GM04504 (cell line): ENCODE data around the gene RBPJL.
A peak's percentile ranks its signal among the peaks of the same experiment; 100 is the strongest.
"Not testable (repeated sequence)": the region's sequence is repeated elsewhere in the genome, so short reads cannot be mapped to it uniquely, and the experiment has no call there.

ENCODE experiments used
- DNase-seq: peaks from one replicate; pipeline ENCODE4 v3.0.0-alpha.2; 2012; ENCODE audit warnings: low read depth

RBPJL gene

DNA sequence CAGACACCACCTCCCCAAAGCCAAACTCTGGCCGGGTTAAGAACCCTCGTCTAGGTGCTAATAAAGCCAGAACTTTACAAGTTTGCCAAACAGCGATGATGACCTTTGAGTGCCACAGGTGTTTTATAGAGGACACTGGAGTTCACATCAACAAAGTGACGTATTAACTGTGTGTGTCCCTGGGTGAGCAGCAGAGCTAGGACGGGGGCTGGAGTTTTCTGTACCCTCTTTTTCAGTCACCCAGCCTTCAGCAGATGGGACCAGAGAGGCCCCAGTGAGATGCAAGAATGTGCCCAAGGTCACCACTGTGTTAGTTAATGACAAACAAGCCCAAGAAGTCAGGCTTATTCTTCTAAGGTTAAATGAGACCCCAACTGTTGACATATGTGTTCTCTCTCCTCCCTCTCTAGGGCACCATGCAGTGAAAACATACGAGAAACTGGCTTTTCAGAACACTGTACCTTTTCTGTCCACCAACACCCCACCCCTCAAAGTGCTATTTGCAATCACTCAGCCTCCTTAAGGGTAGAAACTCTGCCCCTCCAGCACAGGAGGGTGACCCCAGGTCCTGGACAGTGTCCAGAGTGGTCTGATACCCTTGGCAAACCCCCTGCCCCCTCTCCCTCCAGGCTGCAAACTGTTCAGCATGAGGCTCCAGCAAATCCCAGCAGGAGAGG is 36.4 kb downstream of the RBPJL start:
- DNase-seq: no peak

GRCh38 chr20:45343532-45344167 is 37.0 kb downstream of the RBPJL start:
- DNase-seq: no peak

DNA sequence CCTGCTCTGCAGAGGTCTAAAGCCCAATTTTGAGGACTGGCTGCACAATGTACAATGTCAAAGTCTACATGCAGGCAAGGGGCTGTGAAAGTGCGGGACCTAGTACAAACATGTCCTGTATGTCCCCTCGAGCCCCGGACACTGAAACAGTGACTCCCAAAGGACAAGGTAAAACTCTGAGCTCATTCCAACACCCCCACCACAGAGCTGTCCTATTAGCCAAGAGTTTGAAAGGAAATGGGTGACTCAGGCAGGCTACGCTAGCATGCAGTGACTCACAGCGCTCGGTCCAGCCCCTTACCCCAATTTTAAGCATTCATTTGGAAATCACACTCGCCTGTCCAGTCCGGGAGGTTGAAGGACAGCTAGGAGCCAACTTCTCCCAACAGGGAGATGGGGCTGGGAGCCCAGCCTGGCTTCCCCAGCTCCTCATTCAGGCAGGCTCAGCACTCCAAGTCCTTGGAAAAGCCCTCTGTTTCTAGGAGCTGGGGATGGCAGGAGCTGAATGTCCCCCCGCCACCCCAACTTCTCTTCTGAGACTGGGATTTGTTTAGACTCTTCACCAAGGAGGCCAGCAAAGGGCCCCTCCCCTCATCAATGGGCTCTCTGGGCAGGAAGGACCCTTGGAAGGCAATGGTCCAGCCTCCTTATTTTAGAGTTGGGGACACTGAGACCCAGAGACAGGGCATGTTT is 37.7 kb downstream of the RBPJL start:
- peak; percentile 74 for DNase-seq

GRCh38 chr20:45345104-45345936 is 38.7 kb downstream of the RBPJL start:
- no peak for DNase-seq

DNA sequence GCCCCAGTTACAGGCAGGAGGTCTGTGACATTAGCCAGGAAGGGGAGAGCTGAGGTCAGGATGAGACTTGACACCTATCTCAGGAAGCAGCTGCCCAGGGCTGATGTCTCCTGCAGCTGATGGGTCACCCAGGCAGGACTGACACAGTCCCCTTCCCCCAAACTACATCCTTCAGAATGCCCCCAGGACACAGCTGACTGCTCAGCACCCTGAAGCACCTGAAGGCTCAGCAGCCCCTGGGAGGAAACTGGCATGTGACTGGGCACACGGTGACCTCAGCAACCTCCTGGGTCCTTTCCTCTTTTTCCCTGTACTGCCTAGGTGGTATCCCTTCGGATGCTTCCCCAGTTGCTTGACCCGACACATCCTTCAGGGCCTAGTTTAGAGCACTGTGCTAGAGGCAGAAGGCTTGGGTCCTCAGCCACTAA is 39.7 kb downstream of the RBPJL start:
- no peak for DNase-seq

GRCh38 chr20:45346851-45347250 is 40.2 kb downstream of the RBPJL start:
- no peak for DNase-seq

GRCh38 chr20:45347297-45347935 is 40.8 kb downstream of the RBPJL start:
- DNase-seq: no peak

DNA sequence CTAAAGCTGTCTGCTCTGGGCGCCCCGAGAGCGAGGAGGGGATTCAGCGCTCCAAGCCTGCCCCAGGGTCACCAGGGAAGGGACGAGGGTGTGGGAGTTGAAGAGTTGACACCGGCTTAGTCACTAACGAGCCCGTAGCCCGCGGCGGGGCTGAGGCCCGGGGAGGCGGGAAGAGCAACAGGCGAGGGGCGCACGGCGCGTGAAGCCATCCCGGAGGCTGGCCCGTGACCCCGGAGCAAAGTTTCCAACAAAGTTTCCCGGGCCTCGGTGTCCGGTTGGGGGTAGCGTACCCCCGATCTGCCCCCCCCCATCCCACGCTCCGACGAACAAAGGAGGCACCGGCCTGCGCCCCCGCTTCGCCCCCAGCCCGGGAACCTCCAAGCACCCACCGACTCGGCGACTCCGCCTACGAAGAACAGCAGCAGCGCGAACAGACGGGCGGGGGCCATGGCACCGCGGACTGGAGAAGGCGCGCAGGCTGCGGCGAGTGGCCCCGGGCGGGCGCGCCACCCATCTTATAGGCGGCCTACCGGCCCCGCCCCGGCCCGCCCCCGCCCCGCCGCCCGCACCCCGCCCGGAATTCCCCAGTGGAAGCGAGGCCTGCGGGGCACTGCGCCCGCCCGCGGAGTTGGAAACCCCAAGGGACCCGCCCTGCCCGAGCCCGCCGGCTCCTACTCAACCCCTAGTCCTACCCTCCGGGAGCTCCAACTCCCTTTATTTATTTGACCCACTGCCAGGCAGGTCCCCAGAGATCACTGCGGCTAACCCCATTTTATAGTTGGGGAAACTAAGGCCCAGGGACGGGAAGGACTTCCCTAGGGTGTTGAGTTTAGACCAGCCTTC is 41.5 kb downstream of the RBPJL start, which contains the start of gene SDC4:
TSS of gene SDC4 (minus strand) at position 489 of the 843 bp plus-strand sequence. CDS start at position 449, 40 bp downstream.
- DNase-seq: no peak

- no peak for DNase-seq
Observed at GRCh38 chr20:45350217-45350616, 43.6 kb downstream of the RBPJL start.

GRCh38 chr20:45350795-45351194 is 44.2 kb downstream of the RBPJL start:
- not testable (repeated sequence) for DNase-seq

- DNase-seq: no peak
Observed at GRCh38 chr20:45352729-45353128, 46.1 kb downstream of the RBPJL start.

DNA sequence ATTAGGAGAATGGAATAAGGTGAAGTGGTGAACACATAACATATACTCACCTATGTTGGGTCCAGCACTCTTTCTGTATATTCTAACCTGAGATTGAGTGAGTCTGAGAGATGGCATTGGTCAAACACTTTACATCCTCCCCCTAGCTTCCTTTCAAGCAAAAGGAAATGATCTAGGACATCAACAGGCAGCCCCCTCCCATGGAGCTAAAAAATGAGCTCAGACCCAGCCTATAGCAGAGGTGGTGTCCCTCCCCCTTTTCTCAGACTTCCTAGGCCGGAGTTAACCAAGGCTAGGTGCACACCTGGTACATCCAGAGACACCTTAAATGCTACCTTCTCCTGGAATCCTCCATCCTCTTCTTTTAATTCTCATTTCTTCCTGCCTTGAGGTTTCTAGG is 47.1 kb downstream of the RBPJL start:
- no peak for DNase-seq

DNA sequence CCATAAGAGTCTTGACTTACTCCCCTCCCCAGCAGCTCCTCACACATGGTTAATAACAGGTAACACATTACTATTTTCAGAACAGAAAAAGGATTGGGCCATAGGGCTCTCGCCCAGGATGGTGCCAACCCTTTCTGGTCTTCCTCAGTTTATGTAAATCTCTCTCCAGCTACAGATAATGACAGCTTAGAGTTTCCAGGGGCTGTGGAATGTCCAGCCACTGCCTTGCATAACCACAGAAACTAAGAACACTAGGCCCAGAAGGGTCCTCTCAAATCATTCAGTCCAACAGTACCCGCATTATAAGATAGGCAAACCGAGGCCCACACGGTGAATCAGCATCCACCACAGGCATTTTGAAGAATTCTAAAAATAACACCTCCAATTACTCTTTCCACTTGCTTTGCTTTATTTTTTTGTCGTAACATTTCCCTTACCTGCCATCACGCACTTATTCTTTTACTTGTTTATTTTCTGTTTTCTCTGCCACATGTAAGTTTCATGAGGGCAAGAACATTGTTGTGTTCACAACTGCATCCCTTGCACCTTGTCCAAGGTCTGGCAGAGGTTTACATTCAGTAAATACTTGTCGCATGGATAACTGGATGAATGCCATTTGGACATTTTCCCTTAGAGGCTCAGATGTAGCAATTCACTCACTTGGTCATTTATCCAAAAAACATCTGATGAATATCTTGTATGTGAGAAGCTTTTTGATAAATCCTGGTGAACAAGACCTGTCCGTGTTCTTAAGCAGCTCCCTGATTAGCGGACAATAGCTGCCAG is 48.0 kb downstream of the RBPJL start:
- no peak for DNase-seq

GRCh38 chr20:45355209-45356084 is 48.8 kb downstream of the RBPJL start:
- DNase-seq: no peak

DNA sequence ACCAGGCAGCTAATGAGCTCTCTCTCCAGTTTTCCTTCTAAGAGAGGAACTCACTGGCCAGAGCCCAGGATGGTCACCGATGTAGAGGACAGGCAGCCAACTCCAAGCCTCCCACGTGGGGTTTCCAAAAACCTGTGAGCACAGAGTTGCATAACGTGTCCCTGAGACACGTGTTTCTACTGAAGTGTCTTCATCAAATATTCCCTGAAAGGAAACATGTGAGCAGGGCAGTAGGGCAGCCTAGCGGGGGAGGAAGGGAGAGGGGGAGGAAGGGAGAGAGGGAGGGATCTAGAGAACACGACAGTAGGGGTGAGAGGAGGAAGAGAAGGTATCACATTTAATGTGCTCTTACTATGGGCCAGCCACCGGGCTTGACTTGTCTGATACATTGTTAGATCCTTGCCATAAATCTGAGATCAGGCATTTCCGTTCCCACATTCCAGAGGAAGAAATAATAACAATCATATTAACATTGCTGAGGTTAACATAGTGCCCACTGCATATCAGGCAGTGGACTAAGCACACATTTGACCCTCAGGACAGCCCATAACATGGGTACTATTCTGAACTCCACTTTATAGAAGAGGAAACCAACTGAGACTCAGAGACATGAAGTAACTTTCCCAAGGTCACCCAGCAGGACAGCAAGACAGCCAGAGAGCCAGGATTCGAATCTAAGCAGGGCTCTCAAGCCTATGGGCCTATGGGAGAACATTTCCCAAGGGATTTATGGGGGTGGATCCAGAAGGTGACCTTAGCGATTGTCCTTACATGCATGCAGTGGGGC is 51.8 kb downstream of the RBPJL start:
- DNase-seq: peak; percentile 79

DNA sequence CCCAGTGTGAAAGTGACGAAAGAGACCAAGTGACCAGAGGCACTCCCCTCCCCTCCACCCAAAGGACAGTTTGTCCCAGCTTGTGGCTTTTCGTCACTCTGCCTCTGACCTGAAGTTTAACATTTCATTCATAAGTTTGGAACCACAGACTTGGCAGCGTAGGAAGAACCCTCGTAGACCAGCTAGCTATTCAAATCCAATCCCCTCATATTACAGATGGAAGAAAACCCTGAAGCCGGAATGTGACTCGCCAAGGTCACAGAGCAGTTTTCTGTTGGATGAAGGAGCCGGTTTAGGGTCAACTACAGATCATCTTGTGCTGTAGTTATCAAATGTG is 52.4 kb downstream of the RBPJL start:
- no peak for DNase-seq

DNA sequence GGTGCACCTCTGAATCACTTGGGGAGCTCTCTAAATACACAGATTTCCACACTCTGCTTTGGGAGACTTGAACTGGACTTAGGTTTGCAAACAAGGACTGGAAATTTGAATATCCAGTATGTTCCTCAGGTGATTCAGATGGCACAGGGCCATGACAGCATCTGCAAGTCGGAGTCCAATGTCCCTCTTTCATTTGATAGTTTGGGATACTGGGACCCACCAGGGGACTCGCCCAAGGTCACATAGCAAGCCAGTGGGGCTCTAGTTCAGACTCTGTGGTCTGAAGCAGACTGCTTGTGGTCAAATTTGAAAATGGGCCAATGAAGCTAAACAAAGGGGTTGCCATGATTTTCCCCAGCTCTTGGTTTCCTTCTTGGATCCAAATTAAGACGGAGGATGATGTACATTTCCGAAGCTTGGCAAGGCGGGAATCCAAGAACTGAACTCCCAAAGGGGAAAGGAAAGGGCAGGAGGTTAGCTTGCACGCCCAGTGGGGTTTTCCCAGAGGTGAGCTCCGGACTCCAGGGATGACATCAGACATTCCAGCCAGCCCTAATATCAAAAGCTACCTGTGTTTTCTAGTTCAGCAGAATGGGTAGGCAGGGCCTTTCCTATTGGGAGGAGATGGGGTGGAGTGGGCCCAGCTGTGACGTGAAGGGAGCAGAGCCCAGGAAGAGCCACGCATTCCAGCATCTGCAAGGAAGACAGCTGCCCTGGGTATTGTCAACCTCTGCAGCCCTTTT is 52.9 kb downstream of the RBPJL start:
- no peak for DNase-seq

GRCh38 chr20:45361793-45362192 is 55.2 kb downstream of the RBPJL start:
- no peak for DNase-seq
